Stimulated activated CD8-positive, alpha-beta memory T cell treated with anti-CD3 and anti-CD28 coated beads, Interleukin-7, amount 100 ng/mL, for 4 hours (primary cell): Measurements from ENCODE around the gene MME.

ENCODE experiments used
- DNase-seq, 2 donors: peaks; one replicate each; pipeline ENCODE4 v3.0.0-alpha.2; 2020; ENCODE audit warnings: low read depth in 2 of 2

The MME gene

GRCh38 chr3:155147588-155147987 is 67.5 kb downstream of the MME start:
- DNase-seq = no peak

- DNase-seq = no peak
Measured at GRCh38 chr3:155149494-155149893, 69.4 kb downstream of the MME start.

DNA sequence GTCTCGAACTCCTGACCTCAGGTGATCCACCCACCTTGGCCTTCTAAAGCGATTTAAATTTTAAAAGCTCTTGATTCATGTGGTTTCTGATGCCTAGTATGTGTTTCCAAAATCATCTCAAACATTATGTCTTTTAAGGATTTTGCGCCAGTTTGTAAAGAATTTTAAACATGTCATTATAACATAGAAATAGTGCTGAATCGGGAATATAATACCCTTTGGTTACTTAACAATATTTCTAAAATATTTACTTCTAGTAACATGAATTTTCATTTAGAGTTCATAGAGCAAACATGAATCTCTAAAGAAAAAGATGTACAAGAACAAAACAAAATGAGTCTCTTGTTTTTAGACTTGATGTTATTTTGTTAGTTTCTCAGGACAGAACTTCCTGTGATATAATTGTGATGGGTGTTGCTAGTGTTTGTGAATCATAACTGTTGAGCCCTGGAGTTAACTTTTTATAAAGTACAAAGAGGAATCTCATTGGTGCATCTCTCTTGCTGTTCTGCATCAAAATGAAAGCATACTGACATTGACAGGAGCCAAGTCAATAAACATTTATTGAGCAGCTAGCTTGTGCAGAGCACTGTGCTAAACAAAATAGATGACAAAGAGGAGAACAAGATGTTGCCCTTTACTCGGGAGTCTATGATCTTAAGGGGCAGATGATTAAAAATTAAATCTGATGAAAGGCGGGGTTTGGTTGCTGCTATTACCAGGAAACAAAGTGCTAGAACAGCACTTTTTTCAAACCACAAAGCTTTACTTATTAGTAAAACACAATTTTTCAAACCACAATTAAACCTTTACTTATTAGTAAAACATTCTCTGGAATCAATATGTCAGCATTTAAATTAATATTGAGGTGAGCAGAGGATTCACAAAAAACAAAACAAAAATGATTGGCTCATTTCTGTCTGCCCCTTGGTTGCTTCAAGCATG is 73.4 kb downstream of the MME start:
- DNase-seq = no peak

GRCh38 chr3:155154255-155154654 is 74.1 kb downstream of the MME start:
- no peak for DNase-seq

GRCh38 chr3:155158346-155159037 is 78.4 kb downstream of the MME start:
- no peak for DNase-seq

DNA sequence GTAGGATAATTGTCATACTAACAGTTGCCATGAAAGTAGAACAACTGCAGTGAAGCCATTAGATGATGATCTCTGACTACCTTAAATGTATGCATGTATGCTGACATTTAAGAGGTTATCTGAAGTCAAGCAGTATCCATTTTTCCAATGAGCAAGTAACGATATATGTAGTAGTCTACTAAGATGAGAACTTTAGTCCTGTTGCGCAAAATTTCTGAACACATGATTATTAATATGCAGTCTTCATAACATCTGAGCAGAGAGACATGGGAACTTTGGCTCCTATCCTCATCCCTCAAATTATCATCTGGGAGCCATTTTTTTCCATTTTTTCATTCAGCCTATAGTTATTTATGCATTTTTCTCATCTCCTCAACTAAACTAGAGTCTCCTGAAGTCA is 79.2 kb downstream of the MME start:
- DNase-seq = no peak

DNA sequence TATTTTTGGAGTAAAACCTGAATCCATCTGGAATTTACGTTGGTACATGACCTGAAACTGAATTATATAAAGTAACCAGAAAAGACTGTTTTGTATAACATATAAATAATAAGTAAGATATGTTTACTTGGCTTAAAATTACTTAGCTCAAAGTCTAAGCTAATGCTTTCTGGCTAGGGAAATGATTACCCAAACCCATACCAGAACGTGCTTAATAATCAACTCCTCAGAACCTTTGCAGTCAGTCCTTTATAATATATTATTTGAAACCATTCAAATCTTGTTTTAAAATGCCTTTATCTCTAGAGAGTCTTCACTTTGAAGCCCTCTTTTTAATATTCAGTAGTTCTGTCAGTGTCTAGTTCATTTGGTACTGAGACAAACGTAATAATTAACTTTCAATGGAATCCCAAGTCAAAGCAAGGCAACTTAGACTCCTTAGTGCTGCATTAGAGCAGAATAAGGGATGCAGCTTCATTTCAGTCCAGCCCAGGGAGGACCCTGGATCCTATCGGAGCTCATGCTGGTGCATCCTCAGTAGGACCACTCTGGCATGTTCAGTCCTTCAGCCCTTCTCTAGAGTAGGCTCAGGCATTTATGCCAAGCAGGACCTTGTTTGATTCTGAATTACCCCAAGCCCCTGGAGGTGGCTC is 81.6 kb downstream of the MME start:
- no peak for DNase-seq

GRCh38 chr3:155164306-155164705 is 84.2 kb downstream of the MME start:
- no peak for DNase-seq

DNA sequence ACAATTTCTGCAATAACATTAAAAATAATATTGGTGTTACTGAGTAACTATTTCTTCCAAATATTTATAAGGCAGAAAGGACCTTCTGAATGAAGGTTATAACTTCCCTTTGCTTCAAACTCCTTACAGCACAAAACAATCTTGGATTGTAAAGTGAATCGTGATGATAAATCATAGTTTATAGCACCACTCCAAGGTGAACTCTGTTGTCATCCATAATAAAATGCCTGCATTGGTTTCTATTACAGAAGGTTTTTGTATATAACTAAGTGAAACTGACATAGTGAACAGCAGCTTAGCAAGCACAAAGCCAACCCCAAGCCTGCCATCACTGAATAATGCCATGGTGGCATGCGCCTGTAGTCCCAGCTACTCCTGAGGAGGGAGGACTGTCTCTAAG is 86.3 kb downstream of the MME start:
- DNase-seq = no peak

GRCh38 chr3:155169197-155169596 is 89.1 kb downstream of the MME start:
- no peak for DNase-seq

GRCh38 chr3:155173771-155174170 is 93.7 kb downstream of the MME start:
- no peak for DNase-seq

GRCh38 chr3:155178810-155179436 is 98.8 kb downstream of the MME start:
- DNase-seq = no peak

DNA sequence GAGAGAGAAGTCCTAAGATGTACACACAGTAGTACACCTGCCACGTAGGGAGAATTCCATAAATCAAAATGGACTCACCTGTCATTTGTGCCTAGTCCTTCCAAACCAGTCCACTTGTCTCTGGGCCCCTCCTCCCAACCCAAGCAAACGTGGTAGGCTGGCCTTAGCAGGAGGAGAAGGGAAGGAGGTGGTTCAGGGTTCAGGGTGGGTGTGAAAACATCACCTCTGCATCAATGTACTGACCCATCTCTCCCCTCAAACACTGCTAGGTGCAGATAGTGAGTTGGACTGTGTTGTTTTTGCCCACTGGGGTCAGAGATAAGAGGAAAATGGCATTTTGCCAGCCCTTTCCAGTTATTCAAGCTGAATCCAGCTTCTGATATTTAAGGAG is 99.3 kb downstream of the MME start:
- DNase-seq = no peak

DNA sequence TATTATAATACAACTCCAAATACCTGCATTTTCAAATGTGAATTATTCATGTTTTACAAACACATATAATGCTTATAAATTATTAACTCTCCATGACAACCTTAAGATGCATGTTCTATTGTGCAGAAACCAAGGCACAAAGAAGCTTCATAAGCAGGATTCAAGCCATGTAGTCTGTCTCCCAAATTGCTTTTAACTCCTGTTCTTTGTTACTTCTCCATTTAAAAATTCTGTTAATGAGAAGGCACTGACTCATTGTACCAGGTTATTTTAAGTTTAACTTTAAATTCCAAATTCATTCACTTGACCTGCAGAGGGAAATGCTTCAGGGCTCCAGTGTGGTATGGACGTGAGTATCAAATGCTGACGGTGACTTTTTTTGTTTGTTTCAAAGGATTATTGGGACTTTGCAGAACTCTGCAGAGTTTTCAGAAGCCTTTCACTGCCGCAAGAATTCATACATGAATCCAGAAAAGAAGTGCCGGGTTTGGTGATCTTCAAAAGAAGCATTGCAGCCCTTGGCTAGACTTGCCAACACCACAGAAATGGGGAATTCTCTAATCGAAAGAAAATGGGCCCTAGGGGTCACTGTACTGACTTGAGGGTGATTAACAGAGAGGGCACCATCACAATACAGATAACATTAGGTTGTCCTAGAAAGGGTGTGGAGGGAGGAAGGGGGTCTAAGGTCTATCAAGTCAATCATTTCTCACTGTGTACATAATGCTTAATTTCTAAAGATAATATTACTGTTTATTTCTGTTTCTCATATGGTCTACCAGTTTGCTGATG is 100.0 kb downstream of the MME start:
- no peak for DNase-seq

- no peak for DNase-seq
Measured at GRCh38 chr3:155182467-155182866, 102.3 kb downstream of the MME start.

DNA sequence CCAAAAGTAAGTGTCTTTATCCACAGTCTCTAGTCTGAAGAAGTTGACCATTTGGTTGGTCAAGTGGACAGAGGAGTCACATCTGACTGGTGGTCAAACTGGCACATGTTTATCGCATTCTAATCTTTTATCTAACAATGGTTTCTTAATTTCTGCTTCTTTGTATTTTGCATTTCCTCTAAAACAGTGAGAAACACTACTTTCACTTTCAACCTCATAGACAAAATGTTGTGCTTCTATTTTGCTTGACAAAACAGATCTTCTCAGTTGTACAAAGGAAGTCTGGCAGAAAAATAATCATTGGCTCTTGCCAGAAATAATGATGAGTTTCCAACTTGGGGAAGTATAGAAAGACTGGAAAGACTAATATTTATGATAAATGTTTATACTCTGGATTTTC is 103.9 kb downstream of the MME start:
- no peak for DNase-seq

- DNase-seq = no peak
Measured at GRCh38 chr3:155185631-155186071, 105.5 kb downstream of the MME start.

- no peak for DNase-seq
Measured at GRCh38 chr3:155188031-155188430, 107.9 kb downstream of the MME start.

GRCh38 chr3:155189478-155189877 is 109.4 kb downstream of the MME start:
- no peak for DNase-seq

- DNase-seq = no peak
Measured at GRCh38 chr3:155190691-155191090, 110.6 kb downstream of the MME start.
